GM04503 (cell line): ENCODE data around the gene GSTA3.
"Not testable (repeated sequence)": the region's sequence is repeated elsewhere in the genome, so short reads cannot be mapped to it uniquely, and the experiment has no call there.

Source experiments
- DNase-seq: peaks from one replicate; pipeline ENCODE4 v3.0.0-alpha.2; 2012; ENCODE audit warnings: low read depth

Gene GSTA3

GRCh38 chr6:52858416-52858815 lies 51.1 kb downstream of the GSTA3 start:
- DNase-seq: no peak

DNA sequence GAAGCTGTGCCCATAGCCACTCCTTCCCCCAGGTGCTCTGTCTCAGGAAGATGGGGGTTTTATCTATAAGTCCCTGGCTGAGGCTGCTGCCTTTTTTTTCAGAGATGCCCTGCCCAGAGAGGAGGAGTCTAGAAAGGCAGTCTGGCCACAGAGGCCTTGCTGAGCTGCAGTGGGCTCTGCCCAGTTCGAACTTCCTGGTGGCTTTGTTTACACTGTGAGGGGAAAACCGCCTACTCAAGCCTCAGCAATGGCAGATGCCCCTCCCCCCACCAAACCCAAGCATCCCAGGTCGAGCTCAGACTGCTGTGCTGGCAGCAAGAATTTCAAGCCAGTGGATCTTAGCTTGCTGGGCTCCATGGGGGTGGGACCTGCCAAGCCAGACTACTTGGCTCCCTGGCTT lies 53.4 kb downstream of the GSTA3 start:
- DNase-seq: not testable (repeated sequence)

DNA sequence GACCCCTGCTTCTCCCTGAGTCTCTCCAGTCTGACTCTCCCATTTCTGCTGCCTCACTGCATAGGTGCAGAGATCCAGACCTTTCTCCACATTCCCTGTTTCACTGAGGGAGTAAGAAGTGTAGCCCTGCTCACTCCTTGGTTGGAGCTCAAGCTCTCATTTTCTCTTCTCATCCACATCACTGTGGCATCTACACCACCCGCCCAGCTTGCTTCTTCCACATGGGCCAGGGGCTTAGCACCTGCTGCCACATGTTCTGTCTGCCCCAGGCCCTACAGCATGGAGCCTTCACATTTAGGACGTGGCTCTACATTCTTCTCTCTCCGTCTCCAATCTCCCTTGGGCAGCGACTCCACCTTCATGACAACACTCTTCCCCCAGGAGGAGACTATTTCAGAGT lies 60.4 kb downstream of the GSTA3 start:
- DNase-seq: no peak
